ENCODE results near the gene KSR1. TPM values are rescaled to one million over a fixed set of nuclear protein-coding genes. Genes with fewer than 3 reads are reported as not detected.

Gene KSR1
- total and polyA plus RNA-seq, 9 of the 15 experiments (the other 6 are each of a cell fraction or from before 2014, with no cell fraction given): 1.4 to 51.7 (median 18.4) TPM

DNA sequence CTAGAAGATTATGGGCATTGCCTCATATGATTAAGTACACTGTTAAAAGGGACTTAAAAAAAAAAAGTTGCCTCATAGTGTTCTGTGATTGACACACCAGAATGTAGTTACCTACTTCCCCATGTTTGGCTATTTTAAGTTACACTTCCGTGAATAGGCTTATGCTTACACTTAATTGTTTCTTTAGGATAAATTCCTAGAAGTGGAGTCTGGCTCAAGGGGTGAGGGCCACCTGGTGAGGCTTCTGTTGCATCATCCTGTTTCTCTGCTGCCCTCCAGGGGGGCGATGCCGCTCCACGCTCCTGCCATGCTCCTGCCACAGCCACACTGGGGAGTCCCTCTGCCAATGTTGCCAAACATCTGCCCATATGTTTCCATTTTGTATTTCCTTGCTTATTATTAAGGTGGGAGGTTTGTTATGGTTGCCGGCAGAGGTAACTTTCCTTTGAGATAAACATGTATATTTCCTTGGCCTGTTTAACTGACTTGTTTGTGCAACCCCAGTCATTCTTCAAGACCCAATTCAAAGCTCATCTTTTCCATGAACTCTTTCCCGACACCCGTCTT lies 73.1 kb downstream of the KSR1 start (continued):
- TF ChIP-seq CREBBP (IDR thresholded peaks at IDR 0.05; ENCODE audit: low read depth, low read length) (no peak), HSF4 (CRISPR knock-in tag; IDR thresholded peaks at IDR 0.05; ENCODE audit: borderline replicate concordance) (peak; percentile 95; the same call in 1 of the 2 replicates), EP400 (IDR thresholded peaks at IDR 0.05) (peak; percentile 96), ZC3H4 (CRISPR knock-in tag; IDR thresholded peaks at IDR 0.05; ENCODE audit: borderline replicate concordance) (no peak), KLF6 (CRISPR knock-in tag; IDR thresholded peaks at IDR 0.05; ENCODE audit: borderline replicate concordance) (peak; percentile 10; the same call in 1 of the 2 replicates), PPARD (CRISPR knock-in tag; IDR thresholded peaks at IDR 0.05) (0 out of 2 replicates have a peak, but pooled peaks have one; percentile 18), CC2D1A (IDR thresholded peaks at IDR 0.05) (no peak), GABPB2 (CRISPR knock-in tag; conservative IDR thresholded peaks at IDR 0.05) (peak; percentile 71; the same call in 1 of the 2 replicates), RBM25 (IDR thresholded peaks at IDR 0.05; ENCODE audit: low read depth, low read length, severe bottlenecking) (no peak)
- TF ChIP-seq, protein P1, sequence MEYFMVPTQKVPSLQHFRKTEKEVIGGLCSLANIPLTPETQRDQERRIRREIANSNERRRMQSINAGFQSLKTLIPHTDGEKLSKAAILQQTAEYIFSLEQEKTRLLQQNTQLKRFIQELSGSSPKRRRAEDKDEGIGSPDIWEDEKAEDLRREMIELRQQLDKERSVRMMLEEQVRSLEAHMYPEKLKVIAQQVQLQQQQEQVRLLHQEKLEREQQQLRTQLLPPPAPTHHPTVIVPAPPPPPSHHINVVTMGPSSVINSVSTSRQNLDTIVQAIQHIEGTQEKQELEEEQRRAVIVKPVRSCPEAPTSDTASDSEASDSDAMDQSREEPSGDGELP (CRISPR knock-in tag; IDR thresholded peaks at IDR 0.05; ENCODE audit: borderline replicate concordance): peak; percentile 80
- TF ChIP-seq, protein P2, sequence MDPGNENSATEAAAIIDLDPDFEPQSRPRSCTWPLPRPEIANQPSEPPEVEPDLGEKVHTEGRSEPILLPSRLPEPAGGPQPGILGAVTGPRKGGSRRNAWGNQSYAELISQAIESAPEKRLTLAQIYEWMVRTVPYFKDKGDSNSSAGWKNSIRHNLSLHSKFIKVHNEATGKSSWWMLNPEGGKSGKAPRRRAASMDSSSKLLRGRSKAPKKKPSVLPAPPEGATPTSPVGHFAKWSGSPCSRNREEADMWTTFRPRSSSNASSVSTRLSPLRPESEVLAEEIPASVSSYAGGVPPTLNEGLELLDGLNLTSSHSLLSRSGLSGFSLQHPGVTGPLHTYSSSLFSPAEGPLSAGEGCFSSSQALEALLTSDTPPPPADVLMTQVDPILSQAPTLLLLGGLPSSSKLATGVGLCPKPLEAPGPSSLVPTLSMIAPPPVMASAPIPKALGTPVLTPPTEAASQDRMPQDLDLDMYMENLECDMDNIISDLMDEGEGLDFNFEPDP (CRISPR knock-in tag; IDR thresholded peaks at IDR 0.05): no peak
- TF ChIP-seq, protein P3, sequence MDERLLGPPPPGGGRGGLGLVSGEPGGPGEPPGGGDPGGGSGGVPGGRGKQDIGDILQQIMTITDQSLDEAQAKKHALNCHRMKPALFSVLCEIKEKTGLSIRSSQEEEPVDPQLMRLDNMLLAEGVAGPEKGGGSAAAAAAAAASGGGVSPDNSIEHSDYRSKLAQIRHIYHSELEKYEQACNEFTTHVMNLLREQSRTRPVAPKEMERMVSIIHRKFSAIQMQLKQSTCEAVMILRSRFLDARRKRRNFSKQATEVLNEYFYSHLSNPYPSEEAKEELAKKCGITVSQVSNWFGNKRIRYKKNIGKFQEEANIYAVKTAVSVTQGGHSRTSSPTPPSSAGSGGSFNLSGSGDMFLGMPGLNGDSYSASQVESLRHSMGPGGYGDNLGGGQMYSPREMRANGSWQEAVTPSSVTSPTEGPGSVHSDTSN (CRISPR knock-in tag; IDR thresholded peaks at IDR 0.05; ENCODE audit: low read depth): peak; percentile 77
- TF ChIP-seq, protein P3 (tag; conservative IDR thresholded peaks at IDR 0.05; ENCODE audit: low read depth): peak; percentile 95
- TF ChIP-seq, protein P4, sequence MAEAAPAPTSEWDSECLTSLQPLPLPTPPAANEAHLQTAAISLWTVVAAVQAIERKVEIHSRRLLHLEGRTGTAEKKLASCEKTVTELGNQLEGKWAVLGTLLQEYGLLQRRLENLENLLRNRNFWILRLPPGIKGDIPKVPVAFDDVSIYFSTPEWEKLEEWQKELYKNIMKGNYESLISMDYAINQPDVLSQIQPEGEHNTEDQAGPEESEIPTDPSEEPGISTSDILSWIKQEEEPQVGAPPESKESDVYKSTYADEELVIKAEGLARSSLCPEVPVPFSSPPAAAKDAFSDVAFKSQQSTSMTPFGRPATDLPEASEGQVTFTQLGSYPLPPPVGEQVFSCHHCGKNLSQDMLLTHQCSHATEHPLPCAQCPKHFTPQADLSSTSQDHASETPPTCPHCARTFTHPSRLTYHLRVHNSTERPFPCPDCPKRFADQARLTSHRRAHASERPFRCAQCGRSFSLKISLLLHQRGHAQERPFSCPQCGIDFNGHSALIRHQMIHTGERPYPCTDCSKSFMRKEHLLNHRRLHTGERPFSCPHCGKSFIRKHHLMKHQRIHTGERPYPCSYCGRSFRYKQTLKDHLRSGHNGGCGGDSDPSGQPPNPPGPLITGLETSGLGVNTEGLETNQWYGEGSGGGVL (CRISPR knock-in tag; IDR thresholded peaks at IDR 0.05): peak; percentile 40; the same call in 1 of the 2 replicates
- TF ChIP-seq, protein P5, sequence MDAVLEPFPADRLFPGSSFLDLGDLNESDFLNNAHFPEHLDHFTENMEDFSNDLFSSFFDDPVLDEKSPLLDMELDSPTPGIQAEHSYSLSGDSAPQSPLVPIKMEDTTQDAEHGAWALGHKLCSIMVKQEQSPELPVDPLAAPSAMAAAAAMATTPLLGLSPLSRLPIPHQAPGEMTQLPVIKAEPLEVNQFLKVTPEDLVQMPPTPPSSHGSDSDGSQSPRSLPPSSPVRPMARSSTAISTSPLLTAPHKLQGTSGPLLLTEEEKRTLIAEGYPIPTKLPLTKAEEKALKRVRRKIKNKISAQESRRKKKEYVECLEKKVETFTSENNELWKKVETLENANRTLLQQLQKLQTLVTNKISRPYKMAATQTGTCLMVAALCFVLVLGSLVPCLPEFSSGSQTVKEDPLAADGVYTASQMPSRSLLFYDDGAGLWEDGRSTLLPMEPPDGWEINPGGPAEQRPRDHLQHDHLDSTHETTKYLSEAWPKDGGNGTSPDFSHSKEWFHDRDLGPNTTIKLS (IDR thresholded peaks at IDR 0.05; ENCODE audit: borderline replicate concordance, low read depth): no peak; the same call in 1 of the 2 replicates
